Stimulated activated CD4-positive, alpha-beta T cell treated with anti-CD3 and anti-CD28 coated beads, Interleukin-15, amount 100 ng/mL, for 24 hours (primary cell): ENCODE data around the gene TCIRG1.
A peak's percentile ranks its signal among the peaks of the same experiment; 100 is the strongest.
"Not testable (repeated sequence)": the region's sequence is repeated elsewhere in the genome, so short reads cannot be mapped to it uniquely, and the experiment has no call there.

ENCODE experiments used
- DNase-seq: peaks from one replicate; pipeline ENCODE4 v3.0.0-alpha.2; 2020

TCIRG1 gene, protein sequence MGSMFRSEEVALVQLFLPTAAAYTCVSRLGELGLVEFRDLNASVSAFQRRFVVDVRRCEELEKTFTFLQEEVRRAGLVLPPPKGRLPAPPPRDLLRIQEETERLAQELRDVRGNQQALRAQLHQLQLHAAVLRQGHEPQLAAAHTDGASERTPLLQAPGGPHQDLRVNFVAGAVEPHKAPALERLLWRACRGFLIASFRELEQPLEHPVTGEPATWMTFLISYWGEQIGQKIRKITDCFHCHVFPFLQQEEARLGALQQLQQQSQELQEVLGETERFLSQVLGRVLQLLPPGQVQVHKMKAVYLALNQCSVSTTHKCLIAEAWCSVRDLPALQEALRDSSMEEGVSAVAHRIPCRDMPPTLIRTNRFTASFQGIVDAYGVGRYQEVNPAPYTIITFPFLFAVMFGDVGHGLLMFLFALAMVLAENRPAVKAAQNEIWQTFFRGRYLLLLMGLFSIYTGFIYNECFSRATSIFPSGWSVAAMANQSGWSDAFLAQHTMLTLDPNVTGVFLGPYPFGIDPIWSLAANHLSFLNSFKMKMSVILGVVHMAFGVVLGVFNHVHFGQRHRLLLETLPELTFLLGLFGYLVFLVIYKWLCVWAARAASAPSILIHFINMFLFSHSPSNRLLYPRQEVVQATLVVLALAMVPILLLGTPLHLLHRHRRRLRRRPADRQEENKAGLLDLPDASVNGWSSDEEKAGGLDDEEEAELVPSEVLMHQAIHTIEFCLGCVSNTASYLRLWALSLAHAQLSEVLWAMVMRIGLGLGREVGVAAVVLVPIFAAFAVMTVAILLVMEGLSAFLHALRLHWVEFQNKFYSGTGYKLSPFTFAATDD

DNA sequence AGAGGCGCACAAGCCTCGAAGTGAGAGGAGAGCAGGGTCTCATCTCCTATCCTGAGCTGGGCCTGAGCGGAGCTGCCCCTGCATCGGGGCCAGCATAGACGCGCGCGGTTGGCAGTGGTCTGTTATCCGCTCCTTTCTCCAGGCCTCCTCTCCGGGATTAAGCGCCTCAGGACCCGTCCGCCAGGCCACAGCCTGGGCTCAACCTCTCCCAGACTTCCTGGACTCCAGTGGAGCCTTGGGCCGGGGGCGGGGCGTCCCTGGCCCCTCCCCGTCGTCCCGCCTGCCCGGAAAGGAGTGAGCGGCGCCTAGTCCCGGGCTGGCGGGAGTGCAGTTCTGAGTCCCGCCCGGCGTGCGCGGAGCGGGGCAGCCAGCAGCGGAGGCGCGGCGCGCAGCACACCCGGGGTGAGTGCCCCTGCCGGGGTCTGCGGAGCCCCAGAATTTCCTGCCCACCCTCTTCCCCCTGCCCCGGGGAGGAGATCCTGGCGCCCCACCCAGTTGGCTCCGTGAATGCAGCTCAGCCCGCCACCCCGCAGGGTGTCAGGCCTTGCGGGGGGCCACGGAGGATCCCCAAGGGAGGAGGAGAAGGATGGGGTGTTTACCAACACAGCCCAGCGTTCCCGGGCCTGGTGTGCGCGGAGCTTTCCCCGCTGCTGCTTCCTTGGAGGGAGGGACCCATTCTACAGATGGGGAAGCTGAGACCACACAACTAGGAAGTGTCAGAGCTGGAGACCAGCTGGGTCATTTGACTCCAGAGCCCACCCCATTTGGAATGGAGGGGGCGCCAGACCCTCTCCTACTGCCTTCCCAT lies at the start of gene TCIRG1:
TSS of gene TCIRG1 (plus strand) at position 308 of the 808 bp plus-strand sequence. CDS start 2,247 bp downstream, outside the sequence.
- DNase-seq = peak; percentile 83

DNA sequence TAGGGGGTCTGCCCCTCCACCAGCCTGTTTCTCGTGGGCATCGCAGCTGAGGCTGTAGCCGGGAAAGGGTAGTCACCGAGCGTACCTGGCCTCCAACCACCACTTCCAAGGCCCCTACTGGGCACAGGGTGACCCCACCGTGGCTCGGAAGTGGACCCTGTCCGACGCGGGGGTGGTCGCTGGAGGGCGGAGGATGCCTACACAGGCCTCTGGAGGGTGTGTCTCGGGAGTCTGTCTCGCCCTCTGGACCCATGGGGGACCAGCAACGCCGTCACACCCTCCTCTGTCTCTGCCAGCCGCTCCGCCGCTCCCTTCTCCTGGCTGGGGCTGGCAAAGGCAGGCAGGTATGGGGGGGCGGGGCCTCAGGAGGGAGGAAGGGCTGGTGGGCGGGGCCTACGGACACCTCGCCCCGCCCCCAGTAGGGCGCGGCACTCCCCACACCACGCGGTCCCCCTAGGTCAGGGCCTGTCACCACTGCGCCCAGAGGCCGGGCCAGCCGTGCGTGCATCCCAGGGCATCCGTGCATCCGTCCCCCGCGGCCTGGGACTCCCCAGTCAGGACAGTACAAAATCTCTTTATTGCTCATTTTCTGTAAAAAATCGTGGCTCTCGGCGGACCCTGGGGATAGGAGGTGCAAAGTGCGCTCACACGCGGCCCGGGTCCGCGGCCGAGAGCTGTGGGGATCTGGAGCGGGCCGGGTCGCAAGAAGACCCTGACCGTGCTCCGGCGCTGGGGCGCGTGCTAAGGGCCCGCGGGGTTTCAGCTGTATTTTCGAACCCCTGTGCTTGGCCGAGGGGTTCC lies 48.1 kb upstream of the TCIRG1 start:
- DNase-seq = not testable (repeated sequence)

DNA sequence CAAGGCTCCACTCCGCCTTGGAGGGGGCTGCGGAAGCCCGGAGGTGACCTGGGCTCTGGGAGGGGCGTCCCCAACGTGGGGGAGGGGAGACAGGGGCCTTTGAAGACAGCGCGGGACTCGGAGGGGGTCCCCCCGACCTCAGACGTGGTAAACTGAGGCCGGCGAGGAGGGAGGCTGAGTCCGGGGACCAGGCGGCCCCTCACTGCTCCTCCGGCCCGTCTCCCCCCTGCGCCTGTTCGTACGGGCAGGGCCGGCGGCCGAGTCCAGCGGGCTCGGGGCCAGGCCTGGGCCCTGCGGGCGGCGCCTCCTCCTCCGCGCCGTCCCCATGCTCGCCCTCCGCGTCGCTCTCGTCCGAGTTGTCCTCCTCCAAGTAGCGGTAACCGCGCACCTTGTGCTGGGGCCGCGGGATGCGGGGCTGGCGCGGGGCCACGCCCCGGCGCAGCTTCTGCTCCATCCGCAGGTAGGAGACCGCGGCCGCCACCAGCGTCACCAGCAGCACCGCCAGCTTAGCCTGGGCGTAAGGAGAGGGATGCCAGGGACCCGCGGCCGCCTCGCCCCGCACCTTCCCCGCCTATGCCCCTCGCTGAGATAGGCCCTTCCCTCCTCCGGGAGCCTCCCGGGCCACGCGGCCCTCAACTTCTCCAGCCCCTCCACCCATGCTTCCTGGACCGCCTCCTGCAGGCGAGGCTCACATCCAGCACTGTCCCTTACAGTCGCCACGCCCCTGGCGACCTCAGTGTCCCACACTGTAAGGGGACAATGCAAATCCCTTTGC lies 47.3 kb upstream of the TCIRG1 start:
- not testable (repeated sequence) for DNase-seq

DNA sequence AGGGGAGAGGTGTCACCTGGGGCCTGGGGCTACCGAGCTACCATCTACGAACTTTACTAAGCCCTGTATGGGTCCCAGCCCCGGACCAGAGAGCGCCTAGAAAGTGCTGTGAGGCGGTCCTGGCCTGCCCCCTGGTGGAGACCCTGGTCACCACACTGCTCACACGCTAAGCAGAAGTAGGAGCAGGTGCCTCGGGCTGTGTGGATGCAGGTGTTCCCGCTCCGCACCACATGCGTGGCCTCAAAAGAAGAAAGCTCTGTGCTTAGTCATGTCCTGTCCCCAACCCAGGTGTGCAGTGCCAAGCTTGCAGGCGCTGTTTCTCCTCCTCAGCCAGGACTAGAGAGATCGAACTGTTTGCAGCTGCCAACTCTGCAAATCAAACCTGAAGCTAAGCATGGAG lies 45.0 kb upstream of the TCIRG1 start:
- peak; percentile 58 for DNase-seq

DNA sequence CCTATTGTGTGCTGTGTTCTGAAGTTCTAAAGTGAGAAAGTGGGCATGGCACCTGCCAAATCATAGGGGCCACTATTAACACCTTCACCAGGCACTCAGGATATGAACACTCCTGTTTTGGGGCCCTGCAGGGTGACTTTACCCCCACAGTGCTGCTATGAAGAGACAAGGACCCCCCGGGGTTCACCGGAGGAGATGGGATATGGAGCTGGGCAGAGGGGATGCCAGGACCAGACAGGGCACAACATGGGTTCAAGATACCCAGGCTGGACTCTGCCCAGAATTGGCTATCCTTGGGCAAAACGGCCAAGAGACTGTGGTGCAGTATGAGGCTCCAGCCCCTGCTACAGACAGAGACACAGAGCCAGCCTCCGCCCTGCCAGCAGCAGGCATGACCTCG lies 44.4 kb upstream of the TCIRG1 start:
- DNase-seq = not testable (repeated sequence)

DNA sequence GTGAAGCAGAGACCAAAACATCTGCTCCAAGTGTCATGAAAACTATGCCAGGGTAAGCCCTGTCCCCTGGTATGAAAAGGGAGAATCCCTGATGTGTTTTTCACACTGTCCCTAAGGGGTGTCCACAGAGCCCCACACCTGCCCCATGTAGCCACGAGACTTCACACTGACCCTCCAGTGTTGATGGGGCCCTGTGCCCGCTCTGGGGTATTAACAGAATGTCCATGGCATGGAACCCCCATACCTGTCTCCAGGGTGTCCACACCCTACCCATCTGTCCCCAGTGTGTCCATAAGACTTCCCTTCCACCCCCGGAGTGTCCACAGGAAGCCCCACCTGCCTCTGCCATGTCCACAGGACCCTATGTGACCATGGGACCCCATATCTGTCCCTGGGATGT lies 43.7 kb upstream of the TCIRG1 start:
- not testable (repeated sequence) for DNase-seq

DNA sequence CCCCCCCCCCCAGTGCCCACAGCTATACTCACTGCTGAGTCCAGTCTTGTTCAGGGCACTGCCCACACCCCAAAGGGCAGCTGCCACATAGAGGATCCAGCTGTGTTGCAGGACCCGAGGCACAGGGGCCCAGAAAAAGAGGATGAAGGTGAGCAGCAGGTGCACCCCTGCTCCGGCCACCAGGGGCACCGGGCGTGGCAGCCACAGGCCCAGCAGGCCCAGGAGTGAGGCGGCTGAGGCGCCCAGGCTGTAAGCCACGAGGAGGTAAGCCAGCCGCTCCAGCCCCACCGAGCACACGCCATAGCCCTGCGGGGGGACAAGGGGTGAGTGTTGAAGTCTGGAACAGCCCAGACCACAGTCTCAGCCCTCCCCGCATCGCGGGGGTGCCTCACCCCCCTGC lies 43.2 kb upstream of the TCIRG1 start:
- DNase-seq = not testable (repeated sequence)

DNA sequence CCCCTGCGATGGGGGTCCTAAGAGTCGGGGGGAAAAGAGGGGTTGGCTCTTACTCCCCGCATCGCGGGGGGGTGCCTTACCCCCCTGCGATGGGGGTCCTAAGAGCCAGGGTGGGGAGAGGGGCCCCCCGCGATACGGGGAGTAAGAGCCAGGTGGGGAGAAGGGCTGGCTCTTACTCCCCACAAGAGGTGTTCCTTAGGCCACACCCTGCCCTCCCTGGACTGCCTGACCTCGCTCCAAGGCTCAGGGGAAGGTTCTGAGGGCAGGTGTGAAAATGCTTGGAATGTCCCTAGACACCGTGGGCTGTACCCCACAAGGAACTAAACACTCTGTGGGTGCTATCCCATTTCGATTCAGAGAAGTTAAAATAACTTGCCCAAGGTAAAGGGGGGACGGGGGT lies 42.8 kb upstream of the TCIRG1 start:
- DNase-seq = no peak

DNA sequence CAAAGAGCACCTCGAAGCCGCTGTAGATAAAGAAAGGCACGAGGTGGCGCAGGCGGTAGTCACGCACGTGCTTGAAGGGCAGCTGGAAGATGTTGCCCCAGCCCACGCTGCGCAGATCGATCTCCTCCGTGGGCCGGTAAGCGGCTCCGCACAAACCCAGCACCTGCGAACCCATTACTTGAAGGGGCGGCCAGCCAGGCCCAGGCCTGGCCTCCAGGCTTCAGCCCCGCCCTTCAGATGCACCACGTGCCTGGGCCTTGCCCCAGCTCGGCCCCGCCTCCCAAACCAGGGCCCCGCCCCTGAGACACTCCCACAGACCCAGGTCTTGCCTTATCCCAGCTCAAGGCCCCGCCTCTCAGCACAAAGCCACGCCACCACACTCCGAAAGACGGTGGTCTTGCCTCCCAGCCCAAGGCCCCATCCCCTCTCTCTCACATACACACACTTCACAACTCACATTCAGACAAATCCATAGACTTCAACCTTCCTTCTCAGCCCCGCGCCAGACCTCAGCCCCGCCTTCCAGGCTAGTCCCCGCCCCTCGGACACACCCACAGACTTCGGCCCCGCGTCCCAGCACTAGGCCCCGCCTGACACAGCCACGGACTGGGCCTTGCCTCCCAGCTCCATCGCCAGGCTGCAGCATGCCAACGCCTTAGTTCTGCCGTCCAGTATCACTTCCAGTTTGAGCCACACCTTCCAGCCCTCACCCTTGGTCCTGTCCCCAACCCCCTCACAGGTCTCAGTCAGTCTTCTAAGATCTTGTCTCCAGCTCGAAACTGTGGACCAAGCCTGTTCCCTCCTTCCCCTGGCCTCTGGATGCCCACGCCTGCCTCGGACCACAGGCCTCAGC lies 42.0 kb upstream of the TCIRG1 start:
- DNase-seq = peak; percentile 62

DNA sequence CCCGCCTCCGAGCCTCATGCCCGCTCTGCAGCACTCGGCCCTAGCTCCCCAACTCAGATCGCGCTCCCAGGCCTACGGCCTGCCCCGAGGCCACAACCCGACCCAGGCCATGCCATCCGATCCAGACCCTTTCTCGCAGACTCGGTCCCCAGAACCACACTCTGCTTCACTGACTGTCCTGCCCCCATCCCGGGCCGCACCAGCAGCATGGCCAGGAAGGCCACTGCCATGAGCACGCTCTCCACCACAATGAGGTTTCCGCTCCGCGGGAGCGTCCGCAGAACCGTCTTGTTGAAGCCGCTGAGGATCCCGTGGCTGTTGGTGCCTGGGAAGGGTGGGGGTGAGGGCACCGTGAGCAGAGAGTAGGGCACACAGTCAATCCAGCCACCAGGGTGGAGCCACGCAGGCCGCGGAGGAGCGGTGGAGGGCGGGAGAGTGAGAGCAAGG lies 41.3 kb upstream of the TCIRG1 start:
- DNase-seq = no peak

DNA sequence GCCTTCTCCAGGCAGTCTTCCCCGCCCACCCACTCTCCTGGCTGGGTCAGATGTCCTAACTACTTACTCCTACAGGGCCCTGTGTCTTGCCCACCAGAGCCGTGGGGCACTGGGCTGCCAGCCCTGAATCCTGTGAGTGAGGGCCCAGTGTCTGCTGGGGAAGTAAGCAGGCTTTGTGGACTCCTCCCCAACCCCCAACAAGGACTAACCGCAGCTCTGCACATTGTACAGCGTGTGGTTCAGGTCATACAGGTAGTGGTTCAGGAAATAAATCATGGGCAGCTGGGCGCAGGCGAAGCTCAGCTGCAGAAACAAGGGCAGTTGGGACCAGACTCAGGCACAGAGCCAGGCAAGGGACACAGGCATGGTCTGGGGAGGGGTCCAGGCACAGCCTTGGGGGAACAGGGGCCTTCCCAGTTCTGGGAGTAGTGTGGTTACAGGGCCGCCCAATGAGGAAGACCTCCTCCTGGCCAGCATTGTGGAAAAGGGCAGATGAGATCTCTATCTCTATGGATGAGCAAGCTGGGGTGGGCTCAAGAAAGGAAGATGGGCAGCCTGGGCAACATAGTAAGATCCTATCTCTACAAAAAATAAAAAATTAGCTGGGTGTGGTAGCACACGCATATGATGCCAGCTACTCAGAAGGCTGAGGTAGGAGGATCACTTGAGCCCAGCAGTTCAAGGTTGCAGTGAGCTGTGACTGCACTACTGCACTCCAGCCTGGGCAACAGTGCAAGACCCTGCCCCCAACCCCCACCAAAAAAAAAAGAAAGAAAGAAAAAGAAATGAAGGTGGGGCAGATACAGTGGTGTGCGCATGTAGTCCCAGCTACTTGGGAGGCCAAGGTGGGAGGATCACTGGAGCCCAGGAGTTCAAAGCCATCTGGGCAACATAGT lies 40.4 kb upstream of the TCIRG1 start:
- DNase-seq = no peak

DNA sequence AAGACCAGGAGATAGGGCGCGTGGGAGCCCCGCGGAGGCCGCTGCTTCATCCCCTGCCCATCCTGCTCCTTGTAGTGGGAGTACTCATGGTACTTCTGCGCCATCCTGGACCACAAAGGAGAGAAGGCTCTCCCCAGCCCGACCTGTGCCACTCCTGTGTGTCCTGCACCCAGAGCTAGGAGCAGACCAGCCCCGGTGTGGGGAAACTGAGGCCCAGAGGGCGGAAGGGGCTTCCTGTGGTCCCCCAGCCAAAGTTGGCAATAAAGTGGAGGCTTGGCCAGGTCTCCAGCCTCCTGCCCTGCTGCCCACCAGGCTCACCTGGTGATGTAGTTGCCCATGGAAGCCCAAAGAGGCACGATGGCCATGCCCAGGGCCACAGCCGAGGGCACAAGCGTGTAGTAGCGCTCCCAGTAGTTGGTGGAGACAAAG lies 39.6 kb upstream of the TCIRG1 start:
- DNase-seq = no peak

DNA sequence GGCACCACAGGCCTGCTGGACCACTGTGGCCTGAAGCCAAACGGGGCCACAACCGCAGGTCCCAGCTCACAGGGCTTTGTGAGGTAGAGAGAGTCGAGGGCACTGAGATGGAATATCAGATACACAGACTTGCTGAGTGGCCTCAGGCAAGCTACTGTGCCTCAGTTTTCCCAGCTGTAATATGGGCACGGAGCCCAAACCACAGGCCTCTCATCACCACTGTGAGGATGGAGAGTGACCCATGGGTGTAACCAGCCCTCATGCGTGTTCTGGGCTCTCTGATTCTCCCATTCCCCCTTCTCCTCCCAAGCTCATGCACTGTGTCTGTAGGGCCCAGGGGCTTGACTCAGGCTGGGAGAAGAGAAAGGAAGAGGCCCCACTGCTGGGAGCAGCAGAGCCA lies 39.1 kb upstream of the TCIRG1 start:
- no peak for DNase-seq

DNA sequence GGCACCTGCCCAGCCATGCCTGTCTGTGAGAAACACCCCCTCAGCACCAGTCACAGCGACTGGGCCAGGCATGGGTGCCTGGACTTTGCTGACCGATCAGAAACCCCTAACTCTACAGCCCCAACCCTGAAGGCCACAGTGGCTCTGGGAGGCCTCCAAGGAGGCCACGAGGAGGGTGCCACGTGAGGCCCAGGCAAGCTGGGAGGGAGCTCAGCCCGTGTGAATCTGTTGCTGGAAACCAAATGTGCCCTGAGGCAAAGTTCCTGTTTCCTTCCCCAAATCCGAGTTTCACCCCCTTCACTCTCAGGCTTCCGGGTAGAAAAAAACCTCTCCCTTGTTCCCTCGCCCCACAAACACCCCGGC lies 36.3 kb upstream of the TCIRG1 start:
- no peak for DNase-seq

DNA sequence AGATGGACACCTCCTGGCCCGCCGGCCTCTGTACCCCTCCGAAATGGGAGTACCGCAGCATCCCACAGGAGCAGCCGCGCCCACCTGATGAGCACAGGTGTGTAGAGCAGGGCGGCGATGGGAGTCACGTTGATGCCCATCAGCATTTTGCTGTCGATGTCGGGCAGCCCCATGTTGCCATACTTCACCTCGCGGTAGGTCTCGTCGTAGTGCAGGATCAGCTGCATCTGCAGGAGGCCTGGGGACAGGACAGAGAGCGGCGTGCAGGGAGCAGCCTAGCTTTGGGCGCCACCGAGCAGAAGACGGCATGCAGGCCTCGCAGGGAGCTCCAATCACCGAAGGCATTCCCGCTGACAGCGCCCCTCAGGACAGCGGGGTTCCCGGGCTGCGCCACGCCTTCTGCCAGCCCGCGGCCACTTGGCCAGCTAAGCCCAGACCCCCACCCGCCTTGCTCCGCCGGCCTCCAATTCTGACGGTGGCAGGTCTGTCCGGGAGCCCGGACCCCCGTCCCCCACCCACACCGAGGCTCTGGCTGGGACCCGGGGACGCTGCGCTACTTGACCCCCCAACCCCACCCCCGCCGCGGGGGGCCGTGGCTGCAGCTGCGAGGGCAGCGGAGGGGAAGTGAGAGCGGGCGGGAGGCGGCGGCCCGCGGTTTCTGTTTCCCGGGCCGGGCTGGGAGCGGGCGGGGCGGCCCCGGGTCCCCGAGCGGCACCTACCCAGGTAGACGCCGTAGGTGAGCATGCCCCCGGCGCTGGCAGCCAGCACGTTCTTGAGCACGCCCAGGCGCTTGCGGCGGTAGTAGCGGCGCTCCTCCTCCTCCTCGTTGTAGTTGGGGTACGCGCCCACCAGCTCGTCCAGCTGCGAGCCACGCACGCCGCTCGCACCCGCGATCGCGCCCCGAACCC lies 35.6 kb upstream of the TCIRG1 start:
- peak; percentile 62 for DNase-seq

DNA sequence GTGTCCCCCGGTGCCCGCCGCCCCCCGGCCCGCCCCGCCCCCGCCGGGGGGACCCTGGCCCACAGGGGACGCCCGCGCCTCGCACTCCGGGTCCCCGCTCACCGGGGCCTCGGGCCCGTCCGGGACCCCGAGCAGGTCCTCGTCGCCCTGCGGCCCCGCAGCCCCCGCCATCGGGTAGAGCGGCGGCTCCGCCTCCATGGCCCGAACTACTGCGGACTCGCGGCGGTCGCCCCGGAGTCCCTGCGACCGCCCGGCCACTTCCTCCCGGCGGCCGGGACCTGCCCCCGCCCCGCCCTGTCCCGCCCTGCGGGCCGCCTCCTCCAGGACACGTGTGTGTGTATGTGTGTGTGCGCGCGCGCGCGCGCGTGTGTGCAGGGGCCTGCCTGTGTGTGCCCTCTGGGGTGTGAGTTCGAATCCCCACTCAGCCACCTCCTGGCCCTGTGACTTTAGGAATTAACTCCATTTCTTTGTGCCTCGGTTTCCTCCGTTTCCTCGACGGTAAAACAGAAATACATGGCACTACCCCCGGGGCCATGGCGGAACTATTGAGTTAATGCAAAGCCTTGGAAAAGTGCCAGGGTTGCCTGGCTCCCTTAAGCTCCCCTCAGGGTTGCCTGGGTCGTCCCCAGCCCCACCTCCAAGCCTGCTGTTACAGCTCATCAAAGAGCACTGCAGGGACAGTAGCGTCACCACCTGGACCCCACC lies 34.8 kb upstream of the TCIRG1 start, which contains the start of gene UNC93B1:
TSS of gene UNC93B1 (minus strand) at position 252 of the 705 bp plus-strand sequence. CDS start at position 198, 54 bp downstream.
- DNase-seq = peak; percentile 91
